NB4 (cell line): ENCODE data around the gene USH2A.

Source experiments
- MAX ChIP-seq: IDR thresholded peaks from 2 replicates; pipeline ENCODE4 v1.6.1; 2011; ENCODE audit warnings: low read depth, low read length
- MYC ChIP-seq: IDR thresholded peaks from 2 replicates; pipeline ENCODE4 v1.6.1; 2011; ENCODE audit warnings: low read depth, low read length
- POLR2A ChIP-seq: IDR thresholded peaks from 2 replicates; pipeline ENCODE4 v1.6.1; 2011; ENCODE audit warnings: mild to moderate bottlenecking; ENCODE audit not compliant: insufficient read length; ENCODE audit errors: extremely low read depth
- TF ChIP-seq, protein P1 (sequence below): IDR thresholded peaks from one replicate; pipeline ENCODE4 v1.5.1; 2012; ENCODE audit warnings: low read depth, low read length

- TF ChIP-seq, protein P1, sequence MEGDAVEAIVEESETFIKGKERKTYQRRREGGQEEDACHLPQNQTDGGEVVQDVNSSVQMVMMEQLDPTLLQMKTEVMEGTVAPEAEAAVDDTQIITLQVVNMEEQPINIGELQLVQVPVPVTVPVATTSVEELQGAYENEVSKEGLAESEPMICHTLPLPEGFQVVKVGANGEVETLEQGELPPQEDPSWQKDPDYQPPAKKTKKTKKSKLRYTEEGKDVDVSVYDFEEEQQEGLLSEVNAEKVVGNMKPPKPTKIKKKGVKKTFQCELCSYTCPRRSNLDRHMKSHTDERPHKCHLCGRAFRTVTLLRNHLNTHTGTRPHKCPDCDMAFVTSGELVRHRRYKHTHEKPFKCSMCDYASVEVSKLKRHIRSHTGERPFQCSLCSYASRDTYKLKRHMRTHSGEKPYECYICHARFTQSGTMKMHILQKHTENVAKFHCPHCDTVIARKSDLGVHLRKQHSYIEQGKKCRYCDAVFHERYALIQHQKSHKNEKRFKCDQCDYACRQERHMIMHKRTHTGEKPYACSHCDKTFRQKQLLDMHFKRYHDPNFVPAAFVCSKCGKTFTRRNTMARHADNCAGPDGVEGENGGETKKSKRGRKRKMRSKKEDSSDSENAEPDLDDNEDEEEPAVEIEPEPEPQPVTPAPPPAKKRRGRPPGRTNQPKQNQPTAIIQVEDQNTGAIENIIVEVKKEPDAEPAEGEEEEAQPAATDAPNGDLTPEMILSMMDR, result no peak
- no peak for TF ChIP-seq MAX
- TF ChIP-seq POLR2A, result no peak
- TF ChIP-seq MYC, result no peak
Measured at GRCh38 chr1:216248628-216249027, 174.6 kb downstream of the USH2A start.
